H1 (cell line): ENCODE results near the gene BCAR1.

Experiments used
- BCL11A ChIP-seq, 2 experiments: IDR thresholded peaks; one replicate each; pipeline ENCODE4 v1.6.1; 2011; ENCODE audit warnings: low read depth in 2 of 2, low read length in 2 of 2, mild to moderate bottlenecking in 2 of 2
- CHD2 ChIP-seq: IDR thresholded peaks from 2 replicates; pipeline ENCODE4 v1.6.1; 2012; ENCODE audit warnings: low read length, improper control_type of control experiment
- EGR1 ChIP-seq: IDR thresholded peaks from 2 replicates; pipeline ENCODE4 v1.6.1; 2011; ENCODE audit warnings: low read depth, low read length, borderline replicate concordance
- NANOG ChIP-seq: IDR thresholded peaks from 2 replicates; pipeline ENCODE4 v1.6.1; 2011; ENCODE audit warnings: low read length, low read depth, mild to moderate bottlenecking, inconsistent platforms; ENCODE audit not compliant: insufficient read depth, poor library complexity, severe bottlenecking
- RXRA ChIP-seq: IDR thresholded peaks from 2 replicates; pipeline ENCODE4 v1.6.1; 2011; ENCODE audit warnings: low read depth, mild to moderate bottlenecking, low read length, moderate library complexity; ENCODE audit not compliant: insufficient read depth
- ZNF274 ChIP-seq: IDR thresholded peaks from 2 replicates; pipeline ENCODE4 v1.7.0; 2012; ENCODE audit warnings: low read length, borderline replicate concordance; ENCODE audit errors: extremely low read depth
- TF ChIP-seq, protein P1 (sequence below), 3 experiments: IDR thresholded peaks; 1 replicate in 2 of 3; 2 replicates in 1 of 3; pipeline versions ENCODE4 v1.5.1 to v1.6.1; 2011; ENCODE audit warnings: low read length in 3 of 3, mild to moderate bottlenecking in 3 of 3, inconsistent platforms in 2 of 3, low read depth in 1 of 3, moderate library complexity in 1 of 3; ENCODE audit not compliant: insufficient read depth in 1 of 3; ENCODE audit errors: control extremely low read depth in 1 of 3

GRCh38 chr16:75243667-75244224, 7.7 kb downstream of the BCAR1 start:
- TF ChIP-seq ZNF274 (no peak), CHD2 (no peak), NANOG (no peak), RXRA (no peak), BCL11A (IDR thresholded peaks at IDR 0.05; ENCODE audit: low read depth in 2 of 2, low read length in 2 of 2) (no peak), EGR1 (no peak)
- TF ChIP-seq, protein P1, sequence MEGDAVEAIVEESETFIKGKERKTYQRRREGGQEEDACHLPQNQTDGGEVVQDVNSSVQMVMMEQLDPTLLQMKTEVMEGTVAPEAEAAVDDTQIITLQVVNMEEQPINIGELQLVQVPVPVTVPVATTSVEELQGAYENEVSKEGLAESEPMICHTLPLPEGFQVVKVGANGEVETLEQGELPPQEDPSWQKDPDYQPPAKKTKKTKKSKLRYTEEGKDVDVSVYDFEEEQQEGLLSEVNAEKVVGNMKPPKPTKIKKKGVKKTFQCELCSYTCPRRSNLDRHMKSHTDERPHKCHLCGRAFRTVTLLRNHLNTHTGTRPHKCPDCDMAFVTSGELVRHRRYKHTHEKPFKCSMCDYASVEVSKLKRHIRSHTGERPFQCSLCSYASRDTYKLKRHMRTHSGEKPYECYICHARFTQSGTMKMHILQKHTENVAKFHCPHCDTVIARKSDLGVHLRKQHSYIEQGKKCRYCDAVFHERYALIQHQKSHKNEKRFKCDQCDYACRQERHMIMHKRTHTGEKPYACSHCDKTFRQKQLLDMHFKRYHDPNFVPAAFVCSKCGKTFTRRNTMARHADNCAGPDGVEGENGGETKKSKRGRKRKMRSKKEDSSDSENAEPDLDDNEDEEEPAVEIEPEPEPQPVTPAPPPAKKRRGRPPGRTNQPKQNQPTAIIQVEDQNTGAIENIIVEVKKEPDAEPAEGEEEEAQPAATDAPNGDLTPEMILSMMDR (IDR thresholded peaks at IDR 0.05; ENCODE audit: control extremely low read depth in 1 of 3, insufficient read depth in 1 of 3, low read depth in 1 of 3, low read length in 3 of 3) = no peak
